NCI-H226 (cell line): ENCODE measurements around the gene KANSL1.
"Not testable (repeated sequence)": the region's sequence is repeated elsewhere in the genome, so short reads cannot be mapped to it uniquely, and the experiment has no call there.

Experiments used
- DNase-seq: peaks from one replicate; pipeline ENCODE4 v3.0.0-alpha.2; 2015

KANSL1 gene

DNA sequence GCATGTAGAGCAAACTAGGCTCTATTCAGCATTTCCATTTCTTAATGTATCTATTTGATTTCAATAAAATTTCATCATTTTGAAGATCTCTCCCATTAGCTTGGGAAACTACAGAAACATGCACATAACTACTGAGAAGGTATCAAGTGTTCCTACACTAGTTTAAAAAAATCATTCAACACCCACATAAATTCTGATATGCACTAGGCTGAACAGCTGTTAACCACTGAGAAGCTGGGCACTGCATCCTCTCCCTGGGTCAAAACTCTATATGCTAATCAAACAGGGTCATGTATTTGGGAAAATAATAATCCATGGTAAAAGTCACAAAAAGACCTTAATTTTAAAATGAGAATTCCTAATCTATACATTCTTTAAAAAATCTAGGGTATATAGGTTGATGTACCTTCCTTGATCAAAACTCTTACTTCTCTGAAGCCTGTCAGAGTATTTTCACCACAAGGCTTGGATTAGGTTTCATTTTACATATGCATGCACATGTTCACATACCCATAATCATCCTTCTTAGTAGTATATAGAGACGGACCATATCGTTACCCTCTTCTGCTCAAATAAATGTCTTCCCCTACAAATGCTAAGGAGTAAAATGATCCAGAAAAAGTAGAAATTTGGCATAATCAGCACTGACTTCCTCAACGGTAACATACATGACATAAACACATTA is 57.2 kb downstream of the KANSL1 start:
- DNase-seq = no peak

DNA sequence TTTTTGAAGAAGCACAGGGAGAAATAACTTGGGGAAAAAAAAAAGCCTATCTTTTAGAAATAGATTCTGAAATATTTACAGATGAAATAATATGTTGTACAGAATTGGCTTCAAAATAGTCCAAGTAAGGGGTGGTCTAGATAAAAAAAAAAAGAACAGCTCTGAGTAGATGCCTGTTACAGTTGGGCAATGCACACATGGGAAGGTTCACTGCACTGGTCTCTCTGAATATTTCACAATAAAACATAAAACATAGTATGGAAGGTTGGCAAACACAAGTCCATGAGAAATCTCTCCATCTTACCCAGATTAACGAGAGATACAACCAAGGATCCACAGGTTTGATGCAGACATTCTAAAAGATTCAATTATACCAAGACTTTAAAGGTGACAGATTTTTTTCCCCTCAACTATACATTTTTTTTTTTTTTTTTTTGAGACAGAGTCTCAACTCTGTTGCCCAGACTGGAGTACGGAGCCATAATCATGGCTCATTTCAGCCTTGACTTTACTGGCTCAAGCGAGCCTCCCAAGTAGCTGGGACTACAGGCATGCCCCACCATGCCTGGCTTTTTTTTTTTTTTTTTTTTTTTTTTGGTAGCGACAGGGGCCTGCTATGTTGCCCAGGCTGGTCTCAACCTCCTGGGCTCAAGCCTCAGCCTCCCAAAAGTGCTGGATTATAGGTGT is 58.0 kb downstream of the KANSL1 start:
- DNase-seq = no peak

- no peak for DNase-seq
Measured at GRCh38 chr17:46129302-46129701, 63.9 kb downstream of the KANSL1 start.

DNA sequence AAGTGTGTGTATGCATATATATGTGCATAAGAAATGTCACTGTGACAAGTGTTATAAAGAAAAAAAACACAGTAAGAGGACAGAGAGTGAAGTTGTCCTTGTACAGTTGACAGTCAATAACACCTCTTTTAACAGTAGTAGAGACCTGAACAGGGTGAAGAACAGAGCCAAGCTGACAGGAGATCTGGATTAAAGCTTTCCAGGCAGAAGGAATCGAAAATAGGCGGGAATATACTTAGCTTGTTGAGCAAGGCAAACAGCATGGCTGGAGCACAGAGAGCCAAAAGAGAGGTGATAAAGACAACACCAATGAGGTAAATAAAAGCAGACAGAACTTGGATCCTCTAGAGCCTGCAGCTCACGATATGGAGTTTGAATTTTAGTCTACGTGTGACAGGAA is 64.8 kb downstream of the KANSL1 start:
- DNase-seq = no peak

DNA sequence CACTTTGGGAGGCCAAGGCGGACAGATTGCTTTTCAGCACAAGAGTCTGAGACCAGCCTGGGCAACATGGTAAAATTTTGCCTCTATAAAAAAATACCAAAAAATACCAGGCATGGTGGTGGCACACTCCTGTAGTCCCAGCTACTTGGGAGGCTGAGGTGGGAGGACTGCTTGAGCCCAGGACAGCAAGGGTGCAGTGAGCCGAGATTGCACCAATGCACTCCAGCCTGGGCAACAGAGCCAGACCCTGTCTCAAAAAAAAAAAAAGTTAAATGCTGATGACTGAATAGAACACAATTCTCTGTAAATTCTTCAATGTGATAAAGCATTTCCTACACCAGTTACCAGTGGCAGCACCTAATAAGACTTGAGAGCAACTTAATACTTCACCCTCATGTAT is 65.7 kb downstream of the KANSL1 start:
- DNase-seq = no peak

GRCh38 chr17:46126840-46127239 is 66.4 kb downstream of the KANSL1 start:
- no peak for DNase-seq

DNA sequence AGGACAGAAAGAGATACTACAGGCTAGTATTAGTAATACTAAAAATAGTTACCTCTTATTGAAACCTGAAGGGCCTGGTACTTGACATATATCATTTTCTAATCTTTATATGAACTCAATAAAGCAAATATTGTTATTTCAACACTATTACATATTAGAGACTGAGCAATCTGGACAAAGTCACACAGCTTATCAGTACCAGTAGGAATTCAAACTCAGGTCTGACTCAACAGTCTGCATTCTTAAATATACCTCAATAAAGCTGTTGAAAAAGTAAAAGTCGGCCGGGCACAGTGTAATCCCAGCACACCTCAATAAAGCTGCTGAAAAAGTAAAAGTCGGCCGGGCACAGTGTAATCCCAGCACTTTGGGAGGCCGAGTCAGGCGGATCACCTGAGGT is 67.4 kb downstream of the KANSL1 start:
- DNase-seq = peak; percentile 39

GRCh38 chr17:46124695-46125592 is 68.3 kb downstream of the KANSL1 start:
- peak; percentile 41 for DNase-seq

DNA sequence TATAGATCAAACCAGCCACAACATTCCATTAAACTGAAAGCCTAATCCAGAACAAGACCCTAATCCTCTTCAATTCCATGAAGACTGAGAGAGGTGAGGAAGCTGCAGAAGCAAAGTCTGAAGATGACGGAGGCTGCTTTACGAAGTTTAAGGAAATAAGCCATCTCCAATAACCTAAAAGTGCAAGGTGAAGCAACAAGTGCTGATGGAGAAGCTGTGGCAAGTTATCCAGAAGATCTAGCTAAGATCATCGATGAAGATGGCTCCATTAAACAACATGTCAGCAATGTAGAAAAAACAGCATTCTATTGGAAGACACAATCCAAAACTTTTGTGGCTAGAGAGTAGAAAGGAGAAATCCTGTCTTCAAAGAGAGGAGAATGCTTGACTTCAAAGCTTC is 69.6 kb downstream of the KANSL1 start:
- no peak for DNase-seq

DNA sequence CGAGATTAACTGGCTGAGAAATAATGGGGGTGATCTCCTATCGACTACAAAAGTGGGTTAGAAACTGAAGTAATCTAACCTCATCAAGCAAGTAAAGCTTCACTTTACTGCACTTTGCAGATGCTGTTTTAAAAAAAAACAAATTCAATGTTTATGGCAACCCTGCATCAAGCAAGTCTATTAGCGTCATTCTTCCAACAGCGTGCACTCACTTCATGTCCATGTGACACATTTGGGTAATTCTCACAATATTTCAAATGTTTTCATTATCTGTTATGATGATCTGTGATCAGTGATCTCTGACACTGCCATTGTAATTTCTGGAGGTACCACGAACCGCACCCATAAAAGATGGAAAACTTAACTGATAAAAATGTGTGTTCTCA is 70.8 kb downstream of the KANSL1 start:
- no peak for DNase-seq

DNA sequence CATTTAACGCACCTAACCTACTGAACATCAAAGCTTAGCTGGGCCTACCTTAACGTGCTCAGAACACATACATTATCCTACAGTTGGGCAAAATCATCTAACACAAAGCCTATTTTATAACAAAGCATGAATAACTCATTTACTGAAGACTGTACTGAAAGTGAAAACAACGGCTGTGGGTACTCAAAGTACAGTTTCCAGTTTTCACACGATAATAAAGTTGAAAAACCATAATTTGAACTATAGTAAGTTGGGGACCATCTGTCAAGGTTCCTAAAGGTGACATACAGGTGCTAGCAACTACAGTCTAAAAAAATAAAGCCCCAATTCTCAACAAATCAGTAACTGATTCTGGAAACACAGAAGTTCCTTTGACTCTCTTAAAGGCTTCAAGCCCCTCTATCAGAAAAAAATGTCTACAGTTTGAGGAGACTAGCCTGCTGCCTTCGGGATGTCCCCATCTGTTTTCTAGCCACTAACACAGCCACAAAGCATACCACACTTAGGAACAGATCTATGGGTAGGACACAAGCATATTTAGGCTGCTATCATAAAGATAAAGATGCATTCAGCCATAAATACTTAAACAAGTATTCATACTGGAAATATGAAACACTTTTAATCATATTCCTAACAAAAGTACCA is 71.3 kb downstream of the KANSL1 start:
- DNase-seq = no peak

- DNase-seq = no peak
Measured at GRCh38 chr17:46121165-46121764, 72.0 kb downstream of the KANSL1 start.

DNA sequence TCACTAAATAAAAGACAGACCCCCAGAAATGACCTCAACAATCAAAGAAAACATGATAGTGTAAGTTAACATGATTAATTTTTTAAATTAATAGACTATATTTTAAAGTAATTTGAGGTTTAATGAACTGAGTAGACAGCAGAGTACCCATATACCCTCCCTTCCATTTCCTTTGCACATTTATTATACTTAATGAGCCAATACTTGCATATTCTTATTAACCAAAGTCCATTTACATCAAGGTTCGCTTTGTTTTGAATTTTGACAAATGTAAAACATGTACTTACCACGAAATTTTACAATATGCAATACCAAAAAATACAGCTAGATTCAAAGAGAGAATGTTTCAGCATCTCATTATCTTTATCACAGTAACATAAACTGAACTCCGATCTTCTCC is 72.7 kb downstream of the KANSL1 start:
- no peak for DNase-seq

- DNase-seq = no peak
Measured at GRCh38 chr17:46120078-46120477, 73.2 kb downstream of the KANSL1 start.

DNA sequence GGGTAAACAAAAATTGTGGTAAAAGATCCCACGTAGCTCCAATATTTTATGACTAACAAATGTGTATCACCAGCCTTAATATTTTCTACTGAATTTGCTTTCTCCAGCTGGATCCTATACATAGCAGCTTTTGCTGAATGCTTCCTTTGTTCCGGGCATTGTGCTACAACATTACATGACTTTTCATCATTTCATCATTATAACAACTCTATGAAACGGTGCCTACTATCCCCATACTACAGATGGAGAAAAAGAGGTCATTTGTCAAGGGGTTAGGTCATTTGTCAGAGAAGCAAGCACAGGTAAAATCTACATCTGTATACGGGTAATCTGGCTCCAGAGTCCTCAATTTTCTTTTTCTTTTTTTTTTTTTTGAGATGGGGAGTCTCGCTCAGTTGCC is 74.3 kb downstream of the KANSL1 start:
- DNase-seq = no peak

- no peak for DNase-seq
Measured at GRCh38 chr17:46117850-46118696, 75.2 kb downstream of the KANSL1 start.

- no peak for DNase-seq
Measured at GRCh38 chr17:46117117-46117516, 76.1 kb downstream of the KANSL1 start.

GRCh38 chr17:46115699-46116098 is 77.5 kb downstream of the KANSL1 start:
- DNase-seq = no peak

GRCh38 chr17:46111236-46111635 is 82.0 kb downstream of the KANSL1 start:
- not testable (repeated sequence) for DNase-seq

GRCh38 chr17:46110219-46110618 is 83.0 kb downstream of the KANSL1 start:
- no peak for DNase-seq

GRCh38 chr17:46109603-46110189 is 83.5 kb downstream of the KANSL1 start:
- DNase-seq = no peak
